Upper lobe of left lung (tissue), 4 donors: ENCODE measurements around the gene IPCEF1.

Experiments
- CTCF ChIP-seq, 6 experiments: fragments of 450-650 bp in 4 of 6; fragments of 200-600 bp in 2 of 6; sonication (generic) in 2 of 6; IDR thresholded peaks; one replicate each; pipeline ENCODE4 v1.5.1; 2016 to 2019; ENCODE audit warnings: antibody characterized with exemption in 6 of 6
- POLR2A ChIP-seq, 4 donors: fragments of 450-650 bp; IDR thresholded peaks; one replicate each; pipeline ENCODE4 v1.5.1; 2016 to 2017; ENCODE audit warnings: antibody characterized with exemption in 4 of 4, mild to moderate bottlenecking in 2 of 4
- POLR2AphosphoS5 ChIP-seq, 2 donors: sonication (generic); formaldehyde crosslinking; IDR thresholded peaks; one replicate each; pipeline ENCODE4 v1.5.1; 2017; ENCODE audit warnings: antibody characterized with exemption in 2 of 2

GRCh38 chr6:154218301-154218700 is 138.3 kb downstream of the IPCEF1 start:
- TF ChIP-seq CTCF (IDR thresholded peaks at IDR 0.05) (no peak), POLR2AphosphoS5 (IDR thresholded peaks at IDR 0.05) (no peak), POLR2A (IDR thresholded peaks at IDR 0.05) (no peak)
